Breast epithelium (tissue), 4 donors: ENCODE results near the gene IFTAP. TPM values are rescaled to one million over a fixed set of nuclear protein-coding genes. Genes with fewer than 3 reads are reported as not detected.
"Not testable (repeated sequence)": the region's sequence is repeated elsewhere in the genome, so short reads cannot be mapped to it uniquely, and the experiment has no call there.

ENCODE experiments used
- DNase-seq, 2 donors: peaks; one replicate each; pipeline ENCODE4 v3.0.0-alpha.2; 2019; ENCODE audit warnings: low spot score in 2 of 2
- H3K27ac ChIP-seq, 2 donors: fragments of 200-600 bp; sonication (generic) in 1 of 2; one replicate each; pipeline ENCODE4 v1.5.1; 2016 to 2019; ENCODE audit warnings: mild to moderate bottlenecking in 1 of 2
- H3K27me3 ChIP-seq, 2 donors: fragments of 200-600 bp; sonication (generic) in 1 of 2; one replicate each; pipeline versions ENCODE4 v1.5.1 to v1.6.0; 2017 to 2019; ENCODE audit warnings: control low read depth in 1 of 2, mild to moderate bottlenecking in 1 of 2
- H3K36me3 ChIP-seq: fragments of 200-600 bp; one replicate; pipeline ENCODE4 v1.5.1; 2019
- H3K4me1 ChIP-seq, 2 donors: fragments of 200-600 bp; sonication (generic); one replicate each; pipeline ENCODE4 v1.5.1; 2016 to 2019; ENCODE audit warnings: control low read depth in 1 of 2
- H3K4me3 ChIP-seq, 3 donors: fragments of 200-600 bp; sonication (generic); 1 replicate in 2 of 3; 2 replicates in 1 of 3; pipeline ENCODE4 v1.5.1; 2016 to 2019; ENCODE audit warnings: mild to moderate bottlenecking in 3 of 3, moderate library complexity in 2 of 3
- H3K9me3 ChIP-seq, 2 donors: fragments of 200-600 bp; sonication (generic) in 1 of 2; one replicate each; pipeline ENCODE4 v1.5.1; 2016 to 2019; ENCODE audit warnings: control low read depth in 1 of 2
- CTCF ChIP-seq, 3 donors: fragments of 450-650 bp; IDR thresholded peaks; one replicate each; pipeline ENCODE4 v1.5.1; 2016 to 2017; ENCODE audit warnings: antibody characterized with exemption in 3 of 3, mild to moderate bottlenecking in 3 of 3, moderate library complexity in 3 of 3
- POLR2A ChIP-seq: fragments of 450-650 bp; IDR thresholded peaks from one replicate; pipeline ENCODE4 v1.6.1; 2016; ENCODE audit warnings: antibody characterized with exemption, mild to moderate bottlenecking, moderate library complexity
- POLR2AphosphoS5 ChIP-seq, 3 donors: sonication (generic); formaldehyde crosslinking; IDR thresholded peaks; one replicate each; pipeline ENCODE4 v1.6.1; 2017; ENCODE audit warnings: antibody characterized with exemption in 3 of 3
- intact Hi-C: fragments of 100-400 bp; cut with DNase I; formaldehyde crosslinking; loops from one replicate; pipeline ENCODE4 v1.15.1; 2023; ENCODE audit warnings: low total_unique reads
- total RNA-seq, 3 donors: library from RNA; depleted of rRNA; stranded (reverse); fragments of >200 nt; gene quantifications; one replicate each; pipeline ENCODE4 v1.1.0, GENCODE V29; 2016

The IFTAP gene
- total RNA-seq, result 10 to 100 TPM; 14.7 to 26.6 (median 25.3) TPM

GRCh38 chr11:36594316-36594989 lies at the start of gene IFTAP:
Gene IFTAP, plus strand, starts transcription at chr11:36594502. Its CDS starts 15,602 bp downstream, at chr11:36610104.
- Histone ChIP-seq H3K4me1 (peaks cover 0 to 9% of the 10 kb centered on the region in 2 donors), H3K27me3 (peaks cover 0 to 8% of the 10 kb centered on the region in 2 donors), H3K9me3 (no peaks in the 10 kb centered on the region), H3K27ac (peak within 1 kb of the TSS; percentile 56 to 64), H3K4me3 (peak within 1 kb of the TSS; percentile 56 to 92 (median 63)), H3K36me3 (no peaks in the 10 kb centered on the region)
- intact Hi-C loops, result no loop called here
- peak in 1 of 2 donors; percentile 40 for DNase-seq
- TF ChIP-seq CTCF (IDR thresholded peaks at IDR 0.05) (no peak), POLR2A (no peak), POLR2AphosphoS5 (IDR thresholded peaks at IDR 0.05) (no peak)

DNA sequence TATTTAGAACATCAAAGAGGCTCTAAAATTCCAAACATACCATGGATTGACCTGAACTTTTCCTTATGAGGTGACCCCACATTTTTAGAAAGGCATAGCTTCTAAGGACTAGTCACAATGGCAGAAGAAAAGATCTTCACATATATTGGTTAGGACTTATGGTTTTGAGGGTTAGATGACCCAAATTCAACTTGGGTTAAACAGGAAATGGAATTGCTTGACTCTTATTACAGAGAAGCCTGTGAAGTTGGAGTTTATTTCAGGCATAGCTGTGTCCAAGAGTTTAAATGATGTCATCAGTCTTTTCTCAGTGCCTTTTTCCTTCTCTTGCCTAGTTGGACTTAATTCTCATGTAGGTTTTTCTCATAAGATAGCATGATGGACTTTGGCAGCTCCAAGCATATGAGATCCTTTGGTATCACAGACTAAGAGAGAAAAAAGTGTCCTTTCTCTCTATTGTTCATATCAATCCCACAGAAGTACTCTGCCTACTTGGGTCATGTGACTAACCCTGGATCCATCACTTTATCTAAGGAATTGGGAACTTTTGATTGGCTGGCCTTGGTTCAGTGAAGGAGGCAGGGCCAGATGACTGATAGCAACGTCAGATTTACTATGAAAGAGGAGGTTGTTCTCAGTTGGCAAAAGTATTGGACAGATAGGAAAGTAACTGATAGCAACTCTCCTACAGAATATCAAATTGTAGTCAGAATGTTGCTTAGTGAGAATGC lies 43.8 kb upstream of the IFTAP start:
- Histone ChIP-seq H3K27ac (no peak overlapping the region), H3K36me3 (no peaks in the 10 kb centered on the region), H3K4me3 (no peak overlapping the region), H3K9me3 (no peaks in the 10 kb centered on the region), H3K4me1 (no peaks in the 10 kb centered on the region), H3K27me3 (no peaks in the 10 kb centered on the region)
- no peak for DNase-seq
- intact Hi-C loops, result no loop called here
- TF ChIP-seq POLR2A, result no peak
- no peak for TF ChIP-seq CTCF (IDR thresholded peaks at IDR 0.05)
- TF ChIP-seq POLR2AphosphoS5 (IDR thresholded peaks at IDR 0.05), result no peak

DNA sequence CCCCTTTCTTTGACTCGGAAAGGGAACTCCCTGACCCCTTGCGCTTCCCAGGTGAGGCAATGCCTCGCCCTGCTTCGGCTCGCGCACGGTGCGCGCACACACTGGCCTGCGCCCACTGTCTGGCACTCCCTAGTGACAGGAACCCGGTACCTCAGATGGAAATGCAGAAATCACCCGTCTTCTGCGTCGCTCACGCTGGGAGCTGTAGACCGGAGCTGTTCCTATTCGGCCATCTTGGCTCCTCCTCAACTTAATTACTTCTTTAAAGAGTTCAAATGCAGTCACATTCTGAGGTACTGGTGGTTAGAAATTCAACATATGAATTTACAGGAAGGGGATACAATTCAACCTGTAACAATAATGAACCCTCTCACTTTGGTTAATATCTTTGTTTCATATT lies 36.9 kb upstream of the IFTAP start:
- H3K27ac ChIP-seq, H3K27me3 ChIP-seq, DNase-seq, H3K4me1 ChIP-seq, H3K9me3 ChIP-seq, H3K36me3 ChIP-seq, H3K4me3 ChIP-seq, intact Hi-C loops: not testable (repeated sequence)

DNA sequence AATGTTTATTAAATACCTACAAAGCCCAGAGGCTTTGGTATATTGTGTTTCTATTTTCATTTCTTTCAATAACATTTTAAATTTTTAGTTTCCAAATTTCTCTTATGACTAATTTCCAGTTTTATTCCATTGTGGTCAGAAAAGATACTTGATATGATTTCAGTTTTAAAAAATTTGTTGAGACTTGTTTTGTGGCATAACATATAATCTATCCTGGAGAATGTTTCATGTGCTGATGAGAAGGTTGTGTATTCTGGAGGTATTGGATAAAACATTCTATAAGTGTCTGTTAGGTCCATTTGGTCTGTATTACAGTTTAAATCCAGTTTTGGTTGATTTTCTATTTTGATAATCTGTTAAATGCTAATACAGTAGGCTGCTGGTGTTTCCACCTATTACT lies 36.3 kb upstream of the IFTAP start:
- Histone ChIP-seq H3K36me3 (no peaks in the 10 kb centered on the region), H3K4me1 (no peaks in the 10 kb centered on the region), H3K9me3 (no peaks in the 10 kb centered on the region), H3K4me3 (no peak overlapping the region), H3K27me3 (no peaks in the 10 kb centered on the region), H3K27ac (no peak overlapping the region)
- no peak for DNase-seq
- intact Hi-C loops, result no loop called here
- TF ChIP-seq CTCF (IDR thresholded peaks at IDR 0.05), result no peak
- no peak for TF ChIP-seq POLR2AphosphoS5 (IDR thresholded peaks at IDR 0.05)
- no peak for TF ChIP-seq POLR2A

- Histone ChIP-seq H3K27me3 (no peaks in the 10 kb centered on the region), H3K27ac (no peak overlapping the region), H3K4me1 (no peaks in the 10 kb centered on the region), H3K9me3 (no peaks in the 10 kb centered on the region), H3K36me3 (no peaks in the 10 kb centered on the region), H3K4me3 (no peak overlapping the region)
- no peak for DNase-seq
- intact Hi-C loops, result no loop called here
- TF ChIP-seq CTCF (IDR thresholded peaks at IDR 0.05) (no peak), POLR2A (no peak), POLR2AphosphoS5 (IDR thresholded peaks at IDR 0.05) (no peak)
Observed at GRCh38 chr11:36558571-36559413, 35.5 kb upstream of the IFTAP start.
